HG03025 (cell line): ENCODE measurements around the gene PROCR.
"Not testable (repeated sequence)": the region's sequence is repeated elsewhere in the genome, so short reads cannot be mapped to it uniquely, and the experiment has no call there.

Experiments
- ATAC-seq: cut with Tn5 transposase; IDR thresholded peaks from one replicate; pipeline ENCODE4 v1.9.1; 2021; ENCODE audit warnings: mild to moderate bottlenecking, moderate library complexity; ENCODE audit not compliant: unreplicated experiment, low FRiP score

PROCR gene

DNA sequence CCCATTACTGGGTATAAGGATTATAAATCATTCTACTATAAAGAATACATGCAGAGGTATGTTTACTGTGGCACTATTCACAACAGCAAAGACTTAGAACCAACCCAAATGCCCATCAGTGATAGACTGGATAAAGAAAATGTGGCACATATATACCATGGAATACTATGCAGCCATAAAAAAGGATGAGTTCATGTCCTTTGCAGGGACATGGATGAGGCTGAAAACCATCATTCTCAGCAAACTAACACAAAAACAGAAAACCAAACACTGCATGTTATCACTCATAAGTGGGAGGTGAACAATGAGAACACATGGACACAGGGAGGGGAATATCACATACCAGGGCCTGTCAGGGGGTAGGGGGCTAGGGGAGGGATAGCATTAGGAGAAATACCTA is 7.3 kb upstream of the PROCR start:
- not testable (repeated sequence) for ATAC-seq

- no peak for ATAC-seq
Observed at GRCh38 chr20:35165221-35166185, 6.4 kb upstream of the PROCR start.

GRCh38 chr20:35166242-35166830 is 5.5 kb upstream of the PROCR start:
- ATAC-seq: no peak

- no peak for ATAC-seq
Observed at GRCh38 chr20:35167787-35168186, 4.1 kb upstream of the PROCR start.

- not testable (repeated sequence) for ATAC-seq
Observed at GRCh38 chr20:35168701-35169409, 3.0 kb upstream of the PROCR start.

- no peak for ATAC-seq
Observed at GRCh38 chr20:35171438-35171752, 477 bp upstream of the PROCR start.

- ATAC-seq: no peak
Observed at GRCh38 chr20:35172434-35172806, 548 bp downstream of the PROCR start.

DNA sequence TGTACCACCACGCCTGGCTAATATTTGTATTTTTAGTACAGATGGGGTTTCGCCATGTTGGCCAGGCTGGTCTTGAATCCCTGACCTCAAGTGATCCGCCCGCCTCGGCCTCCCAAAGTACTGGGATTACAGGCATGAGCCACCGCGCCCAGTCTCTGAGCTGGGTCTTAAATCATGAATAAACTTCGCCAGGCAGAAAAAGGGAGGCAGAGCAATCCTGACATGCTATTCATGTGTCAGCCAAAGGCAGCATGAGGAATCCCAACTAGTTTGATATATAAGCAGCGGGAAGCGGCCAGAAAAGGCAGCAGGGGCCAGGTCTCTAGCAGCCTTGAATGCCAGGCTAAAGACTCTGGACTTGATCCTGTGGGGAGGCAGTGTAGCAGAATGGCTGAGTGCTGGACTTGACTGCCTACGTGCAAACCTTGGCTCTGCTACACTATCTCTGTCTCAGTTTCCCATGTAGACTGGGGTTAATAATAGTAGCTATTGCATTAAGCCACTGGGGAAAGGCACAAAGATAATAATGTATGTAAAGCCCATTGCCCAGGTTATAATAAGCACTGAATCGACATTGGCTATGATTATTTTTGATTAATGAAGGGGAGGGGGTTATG is 1.8 kb downstream of the PROCR start:
- no peak for ATAC-seq

- ATAC-seq: no peak
Observed at GRCh38 chr20:35174458-35175216, 2.8 kb downstream of the PROCR start.

- ATAC-seq: no peak
Observed at GRCh38 chr20:35176132-35176531, 4.3 kb downstream of the PROCR start.

- ATAC-seq: no peak
Observed at GRCh38 chr20:35179292-35180212, 7.7 kb downstream of the PROCR start.

GRCh38 chr20:35180266-35180665 is 8.4 kb downstream of the PROCR start:
- no peak for ATAC-seq

- ATAC-seq: no peak
Observed at GRCh38 chr20:35181731-35182130, 9.9 kb downstream of the PROCR start.

DNA sequence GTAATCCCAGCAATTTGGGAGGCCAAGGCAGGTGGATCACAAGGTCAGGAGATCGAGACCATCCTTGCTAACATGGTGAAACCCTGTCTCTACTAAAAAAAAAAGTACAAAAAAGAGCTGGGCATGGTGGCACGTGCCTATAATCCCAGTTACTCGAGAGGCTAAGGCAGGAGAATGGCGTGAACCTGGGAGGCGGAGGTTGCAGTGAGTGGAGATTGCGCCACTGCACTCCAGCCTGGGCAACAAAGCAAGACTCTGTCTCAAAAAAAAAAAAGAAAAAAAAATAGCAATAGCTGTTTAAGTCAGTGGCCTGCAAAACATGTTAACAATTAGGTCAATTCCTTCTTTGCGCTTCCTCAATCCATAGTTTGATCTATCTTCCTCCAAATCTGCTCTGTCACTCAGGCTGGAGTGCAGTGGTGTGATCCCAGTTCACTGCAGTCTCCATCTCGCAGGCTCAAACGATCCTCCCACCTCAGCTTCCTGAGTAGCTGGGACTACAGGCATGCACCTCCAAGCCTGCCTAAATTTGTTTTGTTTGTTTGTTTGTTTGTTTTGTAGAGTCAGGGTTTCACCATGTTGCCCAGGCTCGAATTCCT is 14.9 kb downstream of the PROCR start:
- not testable (repeated sequence) for ATAC-seq

DNA sequence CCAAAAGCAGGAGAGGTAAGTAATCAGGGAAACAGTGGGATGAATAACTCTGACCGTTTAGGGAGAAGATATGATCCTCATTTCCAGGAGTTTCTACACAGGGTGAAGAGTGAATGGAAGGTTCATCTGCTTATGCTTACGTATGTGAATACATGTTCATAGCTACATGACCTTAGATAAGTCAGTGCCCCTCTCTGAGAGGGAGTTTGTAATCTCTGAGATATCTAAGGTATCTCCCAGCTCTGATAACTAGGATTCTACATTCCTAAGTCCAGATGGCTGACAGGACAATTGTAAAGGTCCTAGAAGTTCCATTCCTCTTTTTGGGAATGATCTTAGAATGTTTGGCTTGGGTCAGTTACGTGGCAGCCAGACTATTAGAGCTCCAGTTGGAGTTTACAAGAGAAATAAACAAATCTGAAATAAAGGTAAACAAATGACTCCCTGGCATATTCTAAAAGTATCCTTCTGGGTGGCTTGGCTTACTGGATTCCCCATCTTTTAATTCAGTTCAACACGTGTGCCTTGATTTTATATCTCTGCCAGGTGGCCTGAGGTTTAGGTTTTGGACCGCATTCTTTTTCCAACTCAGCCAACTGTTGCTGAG is 15.8 kb downstream of the PROCR start:
- ATAC-seq: no peak

DNA sequence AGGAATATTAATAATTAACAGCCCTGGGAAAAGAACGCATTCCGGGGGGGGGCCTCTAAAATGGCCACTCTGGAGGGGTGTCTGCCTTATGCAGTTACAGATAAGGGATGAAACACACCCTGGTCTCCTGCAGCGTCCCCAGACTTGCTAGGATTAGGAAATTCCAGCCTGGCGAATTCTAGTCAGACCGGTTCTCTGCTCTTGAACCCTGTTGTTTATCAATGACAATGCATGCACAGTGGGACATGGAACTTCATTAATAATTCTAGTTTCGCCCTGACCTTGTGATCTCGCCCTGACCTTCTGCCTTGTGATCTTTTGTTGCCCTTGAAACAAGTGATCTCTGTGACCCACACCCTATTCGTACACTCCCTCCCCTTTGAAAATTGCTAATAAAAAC is 17.4 kb downstream of the PROCR start:
- ATAC-seq: not testable (repeated sequence)

DNA sequence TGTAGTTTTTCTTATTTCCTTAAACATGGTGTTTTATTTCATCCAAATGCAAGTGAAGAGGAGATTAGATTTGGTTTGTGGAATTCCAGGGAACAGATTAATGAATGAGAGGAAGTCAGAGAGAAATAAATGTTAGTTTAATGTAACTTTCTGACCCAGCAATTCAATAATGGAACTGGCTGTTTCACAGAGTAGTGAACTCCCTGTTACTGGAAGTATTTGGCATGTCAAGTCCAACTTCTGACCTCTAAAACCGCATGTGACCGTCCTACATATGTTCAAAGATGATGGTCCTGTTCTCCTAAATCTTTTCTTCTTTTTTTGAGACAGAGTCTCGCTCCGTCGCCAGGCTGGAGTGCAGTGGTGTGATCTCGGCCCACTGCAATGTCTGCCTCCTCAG is 18.7 kb downstream of the PROCR start:
- ATAC-seq: no peak

- ATAC-seq: no peak
Observed at GRCh38 chr20:35191419-35192117, 19.7 kb downstream of the PROCR start.
